ENCODE measurements around the gene PSME2. TPM values are rescaled to one million over a fixed set of nuclear protein-coding genes. Genes with fewer than 3 reads are reported as not detected.

PSME2 gene
- total RNA-seq, 1 donor from 2014 or later = 138 TPM

- ATAC-seq (no peak), DNase-seq (no peak)
- H3K36me3 ChIP-seq = peaks cover 94% of the 10 kb centered on the region
- no peak overlapping the region for H3K4me3 ChIP-seq
- intact Hi-C loops (cut with DNase I) = no loop called here
- H3K9me3 ChIP-seq = no peaks in the 10 kb centered on the region
- no peak for TF ChIP-seq CTCF (IDR thresholded peaks at IDR 0.05)
- H3K27me3 ChIP-seq = no peaks in the 10 kb centered on the region
- no peaks in the 10 kb centered on the region for H3K4me1 ChIP-seq
- no peak overlapping the region for H3K27ac ChIP-seq
Measured at GRCh38 chr14:24182110-24182882, 35.9 kb upstream of the PSME2 start.

- Histone ChIP-seq H3K36me3 (peaks cover 100% of the 10 kb centered on the region), H3K9me3 (no peaks in the 10 kb centered on the region), H3K4me1 (no peaks in the 10 kb centered on the region), H3K4me3 (no peak overlapping the region), H3K27ac (no peak overlapping the region), H3K27me3 (no peaks in the 10 kb centered on the region)
- DNase-seq (no peak), ATAC-seq (no peak)
- intact Hi-C loops (cut with DNase I) = no loop called here
- no peak for TF ChIP-seq CTCF (IDR thresholded peaks at IDR 0.05)
Measured at GRCh38 chr14:24181371-24182077, 35.1 kb upstream of the PSME2 start.

GRCh38 chr14:24179961-24180796, 33.8 kb upstream of the PSME2 start:
- Histone ChIP-seq H3K4me3 (no peak overlapping the region), H3K36me3 (peaks cover 100% of the 10 kb centered on the region), H3K9me3 (no peaks in the 10 kb centered on the region), H3K27me3 (no peaks in the 10 kb centered on the region), H3K4me1 (no peaks in the 10 kb centered on the region), H3K27ac (no peak overlapping the region)
- DNase-seq (peak; percentile 50), ATAC-seq (no peak)
- TF ChIP-seq CTCF (IDR thresholded peaks at IDR 0.05) = no peak
- intact Hi-C loops (cut with DNase I) = no loop called here

GRCh38 chr14:24179294-24179960, 33.0 kb upstream of the PSME2 start:
- intact Hi-C loops (cut with DNase I) = no loop called here
- Histone ChIP-seq H3K36me3 (peaks cover 94% of the 10 kb centered on the region), H3K9me3 (no peaks in the 10 kb centered on the region), H3K27ac (no peak overlapping the region), H3K4me1 (no peaks in the 10 kb centered on the region), H3K4me3 (no peak overlapping the region), H3K27me3 (no peaks in the 10 kb centered on the region)
- TF ChIP-seq CTCF (IDR thresholded peaks at IDR 0.05) = no peak
- DNase-seq (no peak), ATAC-seq (no peak)

GRCh38 chr14:24178399-24179178, 32.2 kb upstream of the PSME2 start:
- Histone ChIP-seq H3K27me3 (no peaks in the 10 kb centered on the region), H3K36me3 (peaks cover 85% of the 10 kb centered on the region), H3K27ac (no peak overlapping the region), H3K4me3 (no peak overlapping the region), H3K4me1 (no peaks in the 10 kb centered on the region), H3K9me3 (no peaks in the 10 kb centered on the region)
- intact Hi-C loops (cut with DNase I) = no loop called here
- ATAC-seq (no peak), DNase-seq (no peak)
- TF ChIP-seq CTCF (IDR thresholded peaks at IDR 0.05) = no peak
